GM23338 (cell line): ENCODE results near the gene KDM4C. TPM values are rescaled to one million over a fixed set of nuclear protein-coding genes. Genes with fewer than 3 reads are reported as not detected.

Experiments used
- ATAC-seq: fragments of 200-7000 bp; cut with Tn5 transposase; 3 replicates; pipeline ENCODE4 v1.9.1; 2020
- DNase-seq: peaks from one replicate; pipeline ENCODE4 v3.0.0-alpha.2; 2015; ENCODE audit warnings: low spot score
- H2AFZ ChIP-seq: fragments of 200-600 bp; sonication (generic); 2 replicates; pipeline ENCODE4 v1.8.0; 2016; ENCODE audit warnings: antibody characterized with exemption, mild to moderate bottlenecking, moderate library complexity
- H3F3A ChIP-seq: fragments of 200-600 bp; sonication (generic); replicated peaks from 2 replicates; pipeline ENCODE4 v1.8.0; 2017; ENCODE audit warnings: antibody characterized with exemption, mixed run types, low read depth
- H3K27ac ChIP-seq: fragments of 200-600 bp; sonication (generic); 2 replicates; pipeline ENCODE4 v1.6.1; 2016; ENCODE audit warnings: low read depth
- H3K27me3 ChIP-seq: fragments of 200-600 bp; sonication (generic); 2 replicates; pipeline ENCODE4 v1.8.0; 2016; ENCODE audit warnings: mild to moderate bottlenecking, mixed run types, moderate library complexity; ENCODE audit not compliant: insufficient read depth
- H3K36me3 ChIP-seq: fragments of 200-600 bp; sonication (generic); 2 replicates; pipeline ENCODE4 v1.8.0; 2016; ENCODE audit warnings: mild to moderate bottlenecking; ENCODE audit not compliant: insufficient read depth
- H3K4me1 ChIP-seq: fragments of 200-600 bp; sonication (generic); 2 replicates; pipeline ENCODE4 v1.8.0; 2016; ENCODE audit warnings: mild to moderate bottlenecking, moderate library complexity; ENCODE audit not compliant: insufficient read depth
- H3K4me2 ChIP-seq: fragments of 200-600 bp; sonication (generic); 2 replicates; pipeline ENCODE4 v1.7.1; 2017; ENCODE audit warnings: mixed run types
- H3K4me3 ChIP-seq: fragments of 200-600 bp; sonication (generic); 2 replicates; pipeline ENCODE4 v1.6.1; 2016; ENCODE audit warnings: mixed run types
- H3K79me2 ChIP-seq: fragments of 200-600 bp; sonication (generic); replicated peaks from 2 replicates; pipeline ENCODE4 v1.8.0; 2017; ENCODE audit warnings: mild to moderate bottlenecking; ENCODE audit not compliant: insufficient read depth
- H3K9me2 ChIP-seq: fragments of 200-600 bp; sonication (generic); 2 replicates; pipeline ENCODE4 v1.8.0; 2017; ENCODE audit not compliant: insufficient read depth
- H4K20me1 ChIP-seq: fragments of 200-600 bp; sonication (generic); replicated peaks from 2 replicates; pipeline ENCODE4 v1.8.0; 2017; ENCODE audit warnings: mild to moderate bottlenecking; ENCODE audit not compliant: insufficient read depth
- H3K27ac Mint-ChIP-seq: 2 replicates; pipeline ENCODE4 v1.8.0; 2020; ENCODE audit warnings: inconsistent platforms, mild to moderate bottlenecking, moderate library complexity, mixed read lengths
- H3K27me3 Mint-ChIP-seq: 3 replicates; pipeline ENCODE4 v1.8.0; 2022; ENCODE audit warnings: low read depth, mild to moderate bottlenecking, moderate library complexity, mixed read lengths, inconsistent platforms; ENCODE audit not compliant: insufficient read depth, poor library complexity
- H3K36me3 Mint-ChIP-seq: 3 replicates; pipeline ENCODE4 v1.8.0; 2021; ENCODE audit warnings: low read depth, mild to moderate bottlenecking, inconsistent platforms, moderate library complexity, mixed read lengths
- H3K4me1 Mint-ChIP-seq: 3 replicates; pipeline ENCODE4 v1.8.0; 2020; ENCODE audit warnings: mild to moderate bottlenecking, inconsistent platforms, mixed read lengths
- H3K4me3 Mint-ChIP-seq: 3 replicates; pipeline ENCODE4 v1.8.0; 2021; ENCODE audit warnings: moderate library complexity, mild to moderate bottlenecking, inconsistent platforms, mixed read lengths
- H3K9me3 Mint-ChIP-seq: 3 replicates; pipeline ENCODE4 v1.8.0; 2020; ENCODE audit warnings: moderate library complexity, mild to moderate bottlenecking, inconsistent platforms, mixed read lengths
- CREB1 ChIP-seq: fragments of 250-450 bp; sonication (Bioruptor Pico); IDR thresholded peaks from 2 replicates; pipeline ENCODE4 v1.5.0; 2020; ENCODE audit warnings: low read depth, mild to moderate bottlenecking, moderate library complexity
- EZH2 ChIP-seq: fragments of 200-600 bp; sonication (generic); IDR thresholded peaks from one replicate; pipeline ENCODE4 v1.8.0; 2017; ENCODE audit warnings: antibody characterized with exemption, mild to moderate bottlenecking, low read depth; ENCODE audit not compliant: unreplicated experiment
- EZH2phosphoT487 ChIP-seq: fragments of 200-600 bp; sonication (generic); IDR thresholded peaks from one replicate; pipeline ENCODE4 v1.8.1; 2018; ENCODE audit warnings: antibody characterized with exemption; ENCODE audit not compliant: unreplicated experiment
- JUNB ChIP-seq: IDR thresholded peaks from one replicate; pipeline ENCODE4 v1.6.1; 2016; ENCODE audit warnings: antibody characterized with exemption; ENCODE audit not compliant: unreplicated experiment
- NANOG ChIP-seq: IDR thresholded peaks from 2 replicates; pipeline ENCODE4 v1.6.1; 2016; ENCODE audit warnings: antibody characterized with exemption, borderline replicate concordance
- POLR2AphosphoS5 ChIP-seq: IDR thresholded peaks from 2 replicates; pipeline ENCODE4 v1.6.1; 2016; ENCODE audit warnings: antibody characterized with exemption, low read depth
- STAT1 ChIP-seq: IDR thresholded peaks from one replicate; pipeline ENCODE4 v1.6.1; 2016; ENCODE audit warnings: antibody characterized with exemption; ENCODE audit not compliant: unreplicated experiment
- ZNF114 ChIP-seq: fragments of 250-450 bp; sonication (Bioruptor Pico); IDR thresholded peaks from 2 replicates; pipeline ENCODE4 v1.5.0; 2020; ENCODE audit warnings: mild to moderate bottlenecking, moderate library complexity
- ZNF331 ChIP-seq: fragments of 250-450 bp; sonication (Bioruptor Pico); IDR thresholded peaks from 2 replicates; pipeline ENCODE4 v1.5.0; 2020; ENCODE audit warnings: low read depth, mild to moderate bottlenecking, moderate library complexity
- ZNF462 ChIP-seq: fragments of 250-450 bp; sonication (Bioruptor Pico); IDR thresholded peaks from 2 replicates; pipeline ENCODE4 v1.5.0; 2020; ENCODE audit warnings: mild to moderate bottlenecking, moderate library complexity
- polyA plus RNA-seq: library from polyadenylated mRNA; unstranded; fragments of >200 nt; fragmentation: Nextera tagmentation; extraction: Ambion mirVana; gene quantifications from 2 replicates; pipeline ENCODE4 v1.2.1, GENCODE V29; 2016
- total RNA-seq: library from RNA; depleted of rRNA; stranded (reverse); fragments of >200 nt; shearing (Covaris generic); gene quantifications from 2 replicates; pipeline ENCODE4 v1.2.3, GENCODE V29; 2014
- TF ChIP-seq, protein P1 (sequence below): IDR thresholded peaks from one replicate; pipeline ENCODE4 v1.6.1; 2018; ENCODE audit warnings: antibody characterized with exemption; ENCODE audit not compliant: unreplicated experiment

KDM4C gene
- total and polyA plus RNA-seq, 2 experiments from 2014 or later: 12.0 to 43.8 TPM

GRCh38 chr9:7163932-7164331, 406.2 kb downstream of the KDM4C start:
- H3K36me3 ChIP-seq: no peaks in the 10 kb centered on the region
- DNase-seq (no peak), ATAC-seq (no peak)
- H3K36me3 Mint-ChIP-seq: no peaks in the 10 kb centered on the region; the same call in 2 of the 3 replicates
- no peaks in the 10 kb centered on the region for H3K79me2 ChIP-seq
- H2AFZ ChIP-seq: no peak overlapping the region
- H3K27me3 Mint-ChIP-seq: no peaks in the 10 kb centered on the region
- H3K27ac ChIP-seq: no peak overlapping the region
- H3K4me2 ChIP-seq: no peak overlapping the region
- H3K4me1 ChIP-seq: no peaks in the 10 kb centered on the region
- H3K4me1 Mint-ChIP-seq: peaks cover 3% of the 10 kb centered on the region; the same call in 2 of the 3 replicates
- H3K4me3 ChIP-seq: no peak overlapping the region
- peaks cover 6% of the 10 kb centered on the region; the same call in 1 of the 2 replicates for H3K9me2 ChIP-seq
- H3F3A ChIP-seq: no peaks in the 10 kb centered on the region
- H3K27ac Mint-ChIP-seq: no peak overlapping the region
- H3K9me3 Mint-ChIP-seq: no peaks in the 10 kb centered on the region
- no peaks in the 10 kb centered on the region for H4K20me1 ChIP-seq
- no peaks in the 10 kb centered on the region for H3K27me3 ChIP-seq
- no peak overlapping the region for H3K4me3 Mint-ChIP-seq
- TF ChIP-seq EZH2phosphoT487: no peak
- no peak for TF ChIP-seq JUNB
- TF ChIP-seq POLR2AphosphoS5: no peak
- TF ChIP-seq, protein P1, sequence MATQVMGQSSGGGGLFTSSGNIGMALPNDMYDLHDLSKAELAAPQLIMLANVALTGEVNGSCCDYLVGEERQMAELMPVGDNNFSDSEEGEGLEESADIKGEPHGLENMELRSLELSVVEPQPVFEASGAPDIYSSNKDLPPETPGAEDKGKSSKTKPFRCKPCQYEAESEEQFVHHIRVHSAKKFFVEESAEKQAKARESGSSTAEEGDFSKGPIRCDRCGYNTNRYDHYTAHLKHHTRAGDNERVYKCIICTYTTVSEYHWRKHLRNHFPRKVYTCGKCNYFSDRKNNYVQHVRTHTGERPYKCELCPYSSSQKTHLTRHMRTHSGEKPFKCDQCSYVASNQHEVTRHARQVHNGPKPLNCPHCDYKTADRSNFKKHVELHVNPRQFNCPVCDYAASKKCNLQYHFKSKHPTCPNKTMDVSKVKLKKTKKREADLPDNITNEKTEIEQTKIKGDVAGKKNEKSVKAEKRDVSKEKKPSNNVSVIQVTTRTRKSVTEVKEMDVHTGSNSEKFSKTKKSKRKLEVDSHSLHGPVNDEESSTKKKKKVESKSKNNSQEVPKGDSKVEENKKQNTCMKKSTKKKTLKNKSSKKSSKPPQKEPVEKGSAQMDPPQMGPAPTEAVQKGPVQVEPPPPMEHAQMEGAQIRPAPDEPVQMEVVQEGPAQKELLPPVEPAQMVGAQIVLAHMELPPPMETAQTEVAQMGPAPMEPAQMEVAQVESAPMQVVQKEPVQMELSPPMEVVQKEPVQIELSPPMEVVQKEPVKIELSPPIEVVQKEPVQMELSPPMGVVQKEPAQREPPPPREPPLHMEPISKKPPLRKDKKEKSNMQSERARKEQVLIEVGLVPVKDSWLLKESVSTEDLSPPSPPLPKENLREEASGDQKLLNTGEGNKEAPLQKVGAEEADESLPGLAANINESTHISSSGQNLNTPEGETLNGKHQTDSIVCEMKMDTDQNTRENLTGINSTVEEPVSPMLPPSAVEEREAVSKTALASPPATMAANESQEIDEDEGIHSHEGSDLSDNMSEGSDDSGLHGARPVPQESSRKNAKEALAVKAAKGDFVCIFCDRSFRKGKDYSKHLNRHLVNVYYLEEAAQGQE: no peak
- no peak for TF ChIP-seq ZNF114 (CRISPR knock-in tag)
- TF ChIP-seq ZNF462 (CRISPR knock-in tag): no peak
- no peak for TF ChIP-seq STAT1
- no peak for TF ChIP-seq EZH2
- TF ChIP-seq CREB1 (CRISPR knock-in tag): no peak
- no peak for TF ChIP-seq ZNF331 (CRISPR knock-in tag)
- no peak for TF ChIP-seq NANOG
